GM19239 (cell line): ENCODE data around the gene USP43.
A peak's percentile ranks its signal among the peaks of the same experiment; 100 is the strongest.
"Not testable (repeated sequence)": the region's sequence is repeated elsewhere in the genome, so short reads cannot be mapped to it uniquely, and the experiment has no call there.

ENCODE experiments used
- DNase-seq: peaks from one replicate; pipeline ENCODE4 v3.0.0; 2011; ENCODE audit warnings: low spot score; ENCODE audit not compliant: insufficient read length
- FAIRE-seq: peaks from 2 replicates; lab custom pipeline; 2011; peaks lifted over from hg19 to GRCh38; lab: Jason Lieb, UNC

USP43 gene, protein sequence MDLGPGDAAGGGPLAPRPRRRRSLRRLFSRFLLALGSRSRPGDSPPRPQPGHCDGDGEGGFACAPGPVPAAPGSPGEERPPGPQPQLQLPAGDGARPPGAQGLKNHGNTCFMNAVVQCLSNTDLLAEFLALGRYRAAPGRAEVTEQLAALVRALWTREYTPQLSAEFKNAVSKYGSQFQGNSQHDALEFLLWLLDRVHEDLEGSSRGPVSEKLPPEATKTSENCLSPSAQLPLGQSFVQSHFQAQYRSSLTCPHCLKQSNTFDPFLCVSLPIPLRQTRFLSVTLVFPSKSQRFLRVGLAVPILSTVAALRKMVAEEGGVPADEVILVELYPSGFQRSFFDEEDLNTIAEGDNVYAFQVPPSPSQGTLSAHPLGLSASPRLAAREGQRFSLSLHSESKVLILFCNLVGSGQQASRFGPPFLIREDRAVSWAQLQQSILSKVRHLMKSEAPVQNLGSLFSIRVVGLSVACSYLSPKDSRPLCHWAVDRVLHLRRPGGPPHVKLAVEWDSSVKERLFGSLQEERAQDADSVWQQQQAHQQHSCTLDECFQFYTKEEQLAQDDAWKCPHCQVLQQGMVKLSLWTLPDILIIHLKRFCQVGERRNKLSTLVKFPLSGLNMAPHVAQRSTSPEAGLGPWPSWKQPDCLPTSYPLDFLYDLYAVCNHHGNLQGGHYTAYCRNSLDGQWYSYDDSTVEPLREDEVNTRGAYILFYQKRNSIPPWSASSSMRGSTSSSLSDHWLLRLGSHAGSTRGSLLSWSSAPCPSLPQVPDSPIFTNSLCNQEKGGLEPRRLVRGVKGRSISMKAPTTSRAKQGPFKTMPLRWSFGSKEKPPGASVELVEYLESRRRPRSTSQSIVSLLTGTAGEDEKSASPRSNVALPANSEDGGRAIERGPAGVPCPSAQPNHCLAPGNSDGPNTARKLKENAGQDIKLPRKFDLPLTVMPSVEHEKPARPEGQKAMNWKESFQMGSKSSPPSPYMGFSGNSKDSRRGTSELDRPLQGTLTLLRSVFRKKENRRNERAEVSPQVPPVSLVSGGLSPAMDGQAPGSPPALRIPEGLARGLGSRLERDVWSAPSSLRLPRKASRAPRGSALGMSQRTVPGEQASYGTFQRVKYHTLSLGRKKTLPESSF

DNA sequence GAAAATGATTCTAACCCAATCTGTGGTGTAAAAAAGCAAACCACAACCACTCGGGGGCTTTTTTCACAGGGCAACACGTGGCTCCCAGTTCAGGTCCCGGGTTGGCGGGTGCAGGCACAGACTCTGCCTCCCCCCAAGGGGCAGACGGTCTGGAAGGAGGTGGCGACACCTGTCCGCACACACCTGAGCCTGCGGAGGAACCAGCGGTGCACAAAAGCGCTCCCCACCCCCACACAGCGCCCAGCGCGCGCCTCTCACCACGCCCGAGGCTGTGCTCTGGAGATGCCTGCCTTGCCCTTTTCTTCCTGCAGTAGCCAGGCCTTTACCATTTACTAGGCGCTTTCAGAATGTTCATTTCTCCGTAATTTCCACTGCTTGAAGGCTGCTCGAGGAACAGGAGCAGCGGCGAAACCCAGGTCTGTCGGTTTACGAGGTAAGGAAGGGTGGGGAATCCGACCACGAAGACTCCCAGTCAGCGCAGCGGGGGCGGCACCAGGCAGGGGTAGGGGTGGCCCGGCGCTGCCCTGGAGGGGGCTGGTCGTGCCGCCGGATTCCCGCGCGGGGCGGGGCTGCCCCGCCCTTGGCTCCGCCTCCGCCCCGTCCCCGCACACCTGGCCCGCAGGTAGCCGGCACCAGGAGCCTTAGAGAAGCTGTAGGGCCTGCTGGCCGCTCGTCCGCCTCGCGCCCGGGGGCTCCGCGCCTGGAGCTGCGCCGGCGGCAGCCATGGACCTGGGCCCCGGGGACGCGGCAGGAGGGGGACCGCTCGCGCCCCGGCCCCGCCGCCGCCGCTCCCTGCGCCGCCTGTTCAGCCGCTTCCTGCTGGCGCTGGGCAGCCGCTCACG lies at the start of gene USP43:
TSS of gene USP43 (plus strand) at position 608 of the 842 bp plus-strand sequence. CDS start at position 724, 116 bp downstream.
- no peak for FAIRE-seq
- DNase-seq = peak; percentile 33

- not testable (repeated sequence) for FAIRE-seq, DNase-seq
Observed at GRCh38 chr17:9597638-9598037, 47.7 kb upstream of the USP43 start.

- no peak for FAIRE-seq
Observed at GRCh38 chr17:9598661-9599060, 46.7 kb upstream of the USP43 start.

GRCh38 chr17:9604583-9604982 lies 40.7 kb upstream of the USP43 start:
- not testable (repeated sequence) for FAIRE-seq

More at GRCh38 chr17:9598661-9599060, 46.7 kb upstream of the USP43 start:
- DNase-seq = no peak

DNA sequence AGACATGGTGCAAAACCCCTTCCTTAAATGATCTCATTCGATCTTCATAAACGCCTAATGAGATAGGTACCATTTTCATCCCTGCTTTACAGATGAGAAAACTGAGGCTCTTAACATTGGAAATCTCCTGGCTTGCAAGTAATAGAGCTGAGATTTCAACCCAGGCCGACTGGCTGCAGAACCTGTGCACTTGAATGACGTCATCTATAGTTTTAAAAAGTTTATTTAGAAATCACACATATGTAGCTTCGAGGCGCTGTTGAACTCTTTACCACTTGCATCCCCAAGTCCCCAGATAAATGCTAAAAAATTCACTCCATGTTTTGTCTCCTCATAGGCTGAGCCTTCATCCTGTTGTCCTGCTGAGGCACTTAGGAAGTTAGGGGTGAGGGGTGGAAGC lies 38.9 kb upstream of the USP43 start:
- FAIRE-seq = no peak
- no peak for DNase-seq

More at GRCh38 chr17:9604583-9604982, 40.7 kb upstream of the USP43 start:
- not testable (repeated sequence) for DNase-seq

- not testable (repeated sequence) for DNase-seq, FAIRE-seq
Observed at GRCh38 chr17:9607058-9607457, 38.3 kb upstream of the USP43 start.

DNA sequence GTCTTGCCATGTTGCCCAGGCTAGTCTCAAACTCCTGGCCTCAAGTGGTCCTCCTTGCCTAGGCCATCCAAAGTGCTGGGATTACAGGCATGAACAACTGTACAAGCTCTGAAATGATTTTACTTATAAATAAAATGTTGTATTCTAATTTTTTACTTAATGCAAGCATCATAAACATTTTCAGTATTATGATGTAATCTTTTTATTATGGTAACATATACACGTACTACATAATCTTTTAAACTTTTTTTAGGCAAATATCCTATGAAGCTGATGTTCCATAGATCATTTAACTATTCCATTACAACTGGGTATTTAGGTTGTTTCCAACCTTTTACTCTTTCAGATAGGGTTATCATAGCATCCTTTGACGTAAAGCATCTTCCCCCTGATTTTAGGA lies 33.8 kb upstream of the USP43 start:
- FAIRE-seq = no peak
- no peak for DNase-seq

DNA sequence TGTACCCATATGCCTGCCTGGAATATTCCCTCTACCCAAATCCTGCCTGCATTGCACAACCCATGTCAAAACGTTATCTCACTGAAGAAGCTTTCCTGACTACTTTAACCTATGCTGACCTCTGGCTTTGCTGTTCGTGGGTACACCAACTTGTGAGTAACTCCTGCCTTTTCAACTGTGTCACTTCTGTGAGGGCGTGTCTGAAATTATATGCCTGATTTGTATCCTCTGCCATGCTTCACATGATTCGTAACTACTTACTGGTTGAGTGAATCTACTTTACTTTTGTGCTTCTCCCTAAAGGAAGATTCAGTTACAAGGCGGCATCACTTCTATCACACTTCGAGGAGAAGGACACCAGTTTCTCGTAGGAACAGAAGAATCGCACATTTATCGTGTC lies 33.3 kb upstream of the USP43 start:
- FAIRE-seq (no peak), DNase-seq (no peak)

DNA sequence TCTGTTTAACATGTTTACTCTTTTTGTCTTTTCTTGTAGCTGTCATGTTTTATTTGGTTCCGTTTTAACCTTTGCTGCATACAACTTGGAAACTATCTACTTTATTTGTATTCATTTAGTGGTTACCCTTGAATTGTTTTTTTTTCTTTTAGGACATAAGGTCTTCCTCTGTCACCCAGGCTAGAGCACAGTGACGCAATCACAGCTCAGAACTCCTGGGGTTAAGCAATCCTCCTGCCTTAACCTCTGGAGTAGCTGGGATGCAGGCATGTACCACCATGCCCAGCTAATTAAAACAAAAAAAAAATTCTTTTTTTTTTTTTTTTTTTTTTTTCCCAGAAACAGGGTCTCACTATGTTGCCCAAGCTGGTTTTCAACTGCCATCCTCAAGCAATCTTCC lies 29.8 kb upstream of the USP43 start:
- FAIRE-seq (no peak), DNase-seq (no peak)

- no peak for FAIRE-seq
- DNase-seq = no peak
Observed at GRCh38 chr17:9622961-9623360, 22.4 kb upstream of the USP43 start.

- DNase-seq = no peak
- no peak for FAIRE-seq
Observed at GRCh38 chr17:9628509-9628908, 16.8 kb upstream of the USP43 start.

- no peak for FAIRE-seq
- DNase-seq = no peak
Observed at GRCh38 chr17:9632741-9633140, 12.6 kb upstream of the USP43 start.

DNA sequence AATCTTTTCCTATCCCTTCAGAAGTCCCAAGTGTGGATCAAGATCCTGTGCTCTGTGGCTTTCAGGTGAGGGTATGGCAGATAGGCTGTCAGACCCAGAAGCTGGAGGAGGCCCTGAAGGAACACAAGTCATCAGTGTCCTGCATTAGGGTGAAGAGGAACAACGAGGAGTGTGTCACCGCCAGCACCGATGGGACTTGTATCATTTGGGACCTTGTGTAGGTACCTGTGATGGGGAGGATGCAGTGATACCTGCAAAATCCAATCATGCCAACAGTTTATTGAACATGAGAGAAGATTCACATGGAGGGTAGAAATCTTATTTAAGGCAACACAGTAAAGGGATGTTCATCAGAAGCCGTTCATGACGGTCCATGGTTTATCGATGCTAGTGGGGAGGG lies 10.0 kb upstream of the USP43 start:
- FAIRE-seq (no peak), DNase-seq (no peak)

GRCh38 chr17:9636501-9636900 lies 8.8 kb upstream of the USP43 start:
- FAIRE-seq = no peak
- DNase-seq = no peak

GRCh38 chr17:9640388-9640787 lies 4.9 kb upstream of the USP43 start:
- DNase-seq, FAIRE-seq: not testable (repeated sequence)

DNA sequence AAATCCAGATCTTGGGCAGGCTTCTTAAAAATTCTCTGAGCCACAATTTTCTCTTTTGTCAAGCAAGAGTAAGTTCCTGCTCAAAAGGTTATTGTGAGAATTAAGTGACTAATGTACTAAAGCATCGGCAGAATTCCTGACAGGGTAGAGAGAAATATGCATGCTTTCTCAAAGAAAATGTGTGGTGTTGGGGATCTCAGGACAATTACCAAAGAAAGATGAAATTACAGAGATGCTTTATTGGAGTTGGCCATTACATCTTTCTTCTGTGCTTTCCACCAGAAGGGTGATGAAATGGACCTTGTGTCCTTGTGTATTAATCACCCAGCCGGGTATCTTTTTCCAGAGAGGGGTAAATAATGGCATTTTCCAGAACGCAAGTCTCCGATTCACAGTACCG lies 1.7 kb upstream of the USP43 start:
- no peak for FAIRE-seq

GRCh38 chr17:9645851-9646545 lies 681 bp downstream of the USP43 start:
- DNase-seq (peak; percentile 20), FAIRE-seq (no peak)

More for the DNA sequence above, 1.7 kb upstream of the USP43 start:
- no peak for DNase-seq

DNA sequence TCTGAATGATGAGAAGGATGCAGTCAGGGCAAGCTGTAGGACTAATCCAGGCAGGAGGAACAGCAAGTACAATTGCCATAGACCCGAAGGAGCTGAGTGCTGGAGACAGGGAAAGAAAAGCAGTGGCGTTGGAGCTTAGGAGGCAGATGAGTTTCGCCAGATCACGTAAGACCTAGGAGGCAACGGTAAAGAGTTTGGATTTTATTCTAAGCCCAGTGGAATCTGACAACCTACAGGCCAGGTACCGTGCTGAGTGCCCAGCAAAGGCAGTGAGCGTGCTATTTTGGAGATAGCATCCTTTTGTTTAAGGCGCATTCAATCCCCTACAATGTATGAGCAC lies 1.2 kb downstream of the USP43 start:
- DNase-seq (no peak), FAIRE-seq (no peak)

GRCh38 chr17:9647014-9647413 lies 1.7 kb downstream of the USP43 start:
- FAIRE-seq (no peak), DNase-seq (no peak)
